Activated naive CD8-positive, alpha-beta T cell treated with anti-CD3 and anti-CD28 coated beads, Interleukin-2, amount 50 U/mL, for 24 hours (primary cell): ENCODE measurements around the gene OPN1MW2.
"Not testable (repeated sequence)": the region's sequence is repeated elsewhere in the genome, so short reads cannot be mapped to it uniquely, and the experiment has no call there.

Experiments used
- ATAC-seq: fragments of 150-1000 bp; cut with Tn5 transposase; one replicate; pipeline ENCODE4 v1.10.0; 2021
- DNase-seq: peaks from one replicate; pipeline ENCODE4 v3.0.0; 2021
- H3K27ac Mint-ChIP-seq: one replicate; pipeline ENCODE4 v1.8.0; 2021; ENCODE audit warnings: mild to moderate bottlenecking, mixed read lengths
- H3K27me3 Mint-ChIP-seq: one replicate; pipeline ENCODE4 v1.8.0; 2021; ENCODE audit warnings: mixed read lengths
- H3K36me3 Mint-ChIP-seq: one replicate; pipeline ENCODE4 v1.8.0; 2021; ENCODE audit warnings: low read depth, mixed read lengths
- H3K4me1 Mint-ChIP-seq: one replicate; pipeline ENCODE4 v1.8.0; 2021; ENCODE audit warnings: mixed read lengths
- H3K4me3 Mint-ChIP-seq: one replicate; pipeline ENCODE4 v1.8.0; 2021; ENCODE audit warnings: mild to moderate bottlenecking, moderate library complexity, mixed read lengths
- H3K9me3 Mint-ChIP-seq: one replicate; pipeline ENCODE4 v1.8.0; 2021; ENCODE audit warnings: mixed read lengths

Gene OPN1MW2

DNA sequence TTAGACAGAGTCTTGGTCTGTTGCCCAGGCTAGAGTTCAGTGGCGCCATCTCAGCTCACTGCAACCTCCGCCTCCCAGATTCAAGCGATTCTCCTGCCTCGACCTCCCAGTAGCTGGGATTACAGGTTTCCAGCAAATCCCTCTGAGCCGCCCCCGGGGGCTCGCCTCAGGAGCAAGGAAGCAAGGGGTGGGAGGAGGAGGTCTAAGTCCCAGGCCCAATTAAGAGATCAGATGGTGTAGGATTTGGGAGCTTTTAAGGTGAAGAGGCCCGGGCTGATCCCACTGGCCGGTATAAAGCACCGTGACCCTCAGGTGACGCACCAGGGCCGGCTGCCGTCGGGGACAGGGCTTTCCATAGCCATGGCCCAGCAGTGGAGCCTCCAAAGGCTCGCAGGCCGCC, at the start of gene OPN1MW2:
Gene OPN1MW2 (plus strand): TSS at position 301 of the 400 bp plus-strand sequence. CDS start 60 bp downstream, at position 361.
- H3K4me1 Mint-ChIP-seq, ATAC-seq, H3K9me3 Mint-ChIP-seq, H3K27ac Mint-ChIP-seq, DNase-seq, H3K36me3 Mint-ChIP-seq, H3K4me3 Mint-ChIP-seq, H3K27me3 Mint-ChIP-seq: not testable (repeated sequence)

DNA sequence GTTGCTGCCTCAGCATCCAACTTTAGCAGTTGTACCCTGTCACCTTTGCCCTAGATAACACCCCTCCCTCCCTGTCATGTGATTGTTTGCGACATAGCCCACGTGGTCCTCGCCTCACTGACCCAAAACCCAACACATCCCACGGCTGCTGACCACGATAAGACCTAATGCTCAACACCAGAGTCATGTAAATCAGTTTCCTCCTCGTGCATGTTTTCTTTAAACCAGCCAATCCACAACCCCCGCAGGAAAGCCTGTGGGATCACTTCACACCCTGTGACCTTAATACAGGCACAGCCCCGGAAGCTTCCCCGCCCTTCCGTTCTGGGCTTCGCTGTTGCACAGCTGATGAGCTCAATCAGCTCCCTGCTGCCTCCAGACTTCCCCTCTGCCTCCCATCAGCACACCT, 47.0 kb upstream of the OPN1MW2 start:
- not testable (repeated sequence) for H3K27me3 Mint-ChIP-seq, H3K9me3 Mint-ChIP-seq, DNase-seq, H3K4me1 Mint-ChIP-seq, H3K36me3 Mint-ChIP-seq, H3K27ac Mint-ChIP-seq, H3K4me3 Mint-ChIP-seq
- ATAC-seq: peak; percentile 99

DNA sequence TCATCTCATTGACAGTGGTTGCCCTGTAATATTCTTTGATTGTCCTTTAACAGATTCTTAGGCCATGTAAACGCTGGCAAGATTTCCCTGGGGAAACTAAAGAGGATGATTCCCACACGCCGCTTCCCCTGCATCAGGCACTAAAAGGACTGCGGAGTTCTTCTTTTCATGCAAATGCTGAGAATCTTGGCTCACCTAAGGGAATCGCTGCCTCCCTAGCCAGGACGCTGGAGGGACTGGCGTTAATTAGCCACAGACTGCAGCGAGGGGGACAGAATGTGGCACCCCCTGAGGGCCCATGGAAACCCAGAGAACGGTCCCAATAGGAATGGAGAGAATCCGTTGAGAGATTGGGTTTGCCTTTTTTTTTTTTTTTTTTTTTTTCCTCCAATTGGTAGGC, 45.2 kb upstream of the OPN1MW2 start:
- H3K9me3 Mint-ChIP-seq, H3K27ac Mint-ChIP-seq, H3K36me3 Mint-ChIP-seq, ATAC-seq, H3K4me1 Mint-ChIP-seq, DNase-seq, H3K4me3 Mint-ChIP-seq, H3K27me3 Mint-ChIP-seq: not testable (repeated sequence)

GRCh38 chrX:154182296-154182695, 37.3 kb upstream of the OPN1MW2 start, which contains the start of gene OPN1MW:
TSS of gene OPN1MW (plus strand) at chrX:154182596. CDS start at chrX:154182678, 82 bp downstream.
- not testable (repeated sequence) for H3K27me3 Mint-ChIP-seq, H3K4me3 Mint-ChIP-seq, DNase-seq, H3K9me3 Mint-ChIP-seq, H3K27ac Mint-ChIP-seq, ATAC-seq, H3K36me3 Mint-ChIP-seq, H3K4me1 Mint-ChIP-seq

- H3K36me3 Mint-ChIP-seq, H3K27ac Mint-ChIP-seq, H3K4me3 Mint-ChIP-seq, ATAC-seq, H3K4me1 Mint-ChIP-seq, DNase-seq, H3K27me3 Mint-ChIP-seq, H3K9me3 Mint-ChIP-seq: not testable (repeated sequence)
Observed at GRCh38 chrX:154183794-154184193, 35.8 kb upstream of the OPN1MW2 start.

GRCh38 chrX:154192846-154193245, 26.7 kb upstream of the OPN1MW2 start:
- H3K4me3 Mint-ChIP-seq, H3K9me3 Mint-ChIP-seq, DNase-seq, H3K36me3 Mint-ChIP-seq, H3K4me1 Mint-ChIP-seq, H3K27ac Mint-ChIP-seq, H3K27me3 Mint-ChIP-seq, ATAC-seq: not testable (repeated sequence)

DNA sequence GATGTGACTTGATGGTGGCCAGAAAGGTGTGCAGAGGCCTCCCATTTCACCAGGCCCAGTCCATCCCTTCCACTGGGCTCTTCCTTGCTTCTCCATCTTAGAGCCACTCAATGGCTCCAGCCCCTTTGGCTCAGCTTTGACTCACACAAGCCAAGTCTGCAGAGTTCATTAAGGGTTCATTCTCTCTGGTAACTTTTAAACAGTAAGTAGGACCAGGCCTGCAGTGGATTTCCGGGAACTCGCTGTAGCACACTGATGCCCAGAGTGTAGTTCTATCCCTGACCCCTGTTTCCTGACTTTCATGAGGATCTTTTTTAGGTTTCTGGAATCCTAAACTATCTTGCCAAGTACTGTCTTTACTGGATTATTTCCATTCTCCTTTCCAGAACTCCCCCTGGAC, 25.2 kb upstream of the OPN1MW2 start:
- not testable (repeated sequence) for H3K4me3 Mint-ChIP-seq, H3K27ac Mint-ChIP-seq, H3K27me3 Mint-ChIP-seq, H3K36me3 Mint-ChIP-seq, ATAC-seq, H3K9me3 Mint-ChIP-seq, H3K4me1 Mint-ChIP-seq, DNase-seq

- H3K27ac Mint-ChIP-seq, H3K27me3 Mint-ChIP-seq, DNase-seq, H3K36me3 Mint-ChIP-seq, H3K9me3 Mint-ChIP-seq, H3K4me1 Mint-ChIP-seq, H3K4me3 Mint-ChIP-seq, ATAC-seq: not testable (repeated sequence)
Observed at GRCh38 chrX:154196466-154196865, 23.1 kb upstream of the OPN1MW2 start.

GRCh38 chrX:154209670-154210418, 9.7 kb upstream of the OPN1MW2 start:
- ATAC-seq: peak; percentile 99
- H3K4me1 Mint-ChIP-seq, H3K4me3 Mint-ChIP-seq, H3K9me3 Mint-ChIP-seq, H3K27ac Mint-ChIP-seq, H3K27me3 Mint-ChIP-seq, H3K36me3 Mint-ChIP-seq, DNase-seq: not testable (repeated sequence)

DNA sequence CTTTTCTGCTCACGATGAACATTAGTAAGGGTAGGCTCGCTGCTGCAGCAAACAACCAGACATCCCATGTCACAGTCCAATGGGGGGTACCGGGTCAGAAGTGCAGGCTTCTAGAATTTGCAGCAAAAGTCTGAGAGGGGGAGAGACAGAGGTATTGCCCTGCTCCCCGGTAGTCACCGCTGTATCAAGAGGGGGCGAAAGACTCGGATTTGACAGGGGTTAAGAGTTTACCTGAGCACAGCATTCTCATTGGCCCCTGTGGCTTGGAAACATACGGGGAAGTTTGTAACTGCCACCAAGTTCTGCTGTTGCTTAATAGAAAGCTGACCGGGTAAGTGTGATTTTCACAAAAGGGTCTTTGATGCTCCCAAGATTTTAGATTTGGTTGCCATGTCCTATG, 8.5 kb upstream of the OPN1MW2 start:
- H3K27me3 Mint-ChIP-seq, H3K27ac Mint-ChIP-seq, H3K9me3 Mint-ChIP-seq, DNase-seq, H3K4me3 Mint-ChIP-seq, H3K4me1 Mint-ChIP-seq, ATAC-seq, H3K36me3 Mint-ChIP-seq: not testable (repeated sequence)

- not testable (repeated sequence) for H3K27me3 Mint-ChIP-seq, ATAC-seq, H3K36me3 Mint-ChIP-seq, DNase-seq, H3K4me1 Mint-ChIP-seq, H3K27ac Mint-ChIP-seq, H3K4me3 Mint-ChIP-seq, H3K9me3 Mint-ChIP-seq
Observed at GRCh38 chrX:154211499-154211898, 8.1 kb upstream of the OPN1MW2 start.

DNA sequence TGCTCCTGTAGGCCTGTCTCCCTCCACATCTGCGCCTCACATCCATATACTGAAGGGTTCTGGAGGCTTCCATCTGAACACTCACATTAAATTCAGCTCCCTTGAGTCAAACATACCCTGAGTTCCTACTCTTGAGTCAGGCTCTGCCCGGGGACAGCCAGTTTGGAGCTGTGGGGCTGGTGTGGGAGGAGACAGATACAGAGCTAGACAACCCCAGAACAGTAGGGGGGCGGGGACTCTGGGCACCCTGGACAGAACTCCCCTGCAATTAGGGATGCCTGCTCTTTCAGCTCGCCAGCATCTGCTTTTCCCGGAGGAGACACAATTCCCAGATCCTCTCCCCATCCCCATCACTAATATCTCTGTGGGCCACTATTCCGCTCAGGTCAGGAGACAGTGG, 5.7 kb downstream of the OPN1MW2 start:
- H3K27ac Mint-ChIP-seq, ATAC-seq, H3K9me3 Mint-ChIP-seq, H3K4me3 Mint-ChIP-seq, H3K27me3 Mint-ChIP-seq, H3K36me3 Mint-ChIP-seq, H3K4me1 Mint-ChIP-seq, DNase-seq: not testable (repeated sequence)

GRCh38 chrX:154226706-154227105, 7.2 kb downstream of the OPN1MW2 start:
- not testable (repeated sequence) for H3K9me3 Mint-ChIP-seq, DNase-seq, ATAC-seq, H3K4me3 Mint-ChIP-seq, H3K27me3 Mint-ChIP-seq, H3K36me3 Mint-ChIP-seq, H3K27ac Mint-ChIP-seq, H3K4me1 Mint-ChIP-seq

GRCh38 chrX:154231443-154231842, 11.9 kb downstream of the OPN1MW2 start:
- H3K4me1 Mint-ChIP-seq, H3K9me3 Mint-ChIP-seq, H3K4me3 Mint-ChIP-seq, DNase-seq, H3K27me3 Mint-ChIP-seq, H3K27ac Mint-ChIP-seq, ATAC-seq, H3K36me3 Mint-ChIP-seq: not testable (repeated sequence)

- not testable (repeated sequence) for H3K27ac Mint-ChIP-seq, H3K9me3 Mint-ChIP-seq, H3K36me3 Mint-ChIP-seq, ATAC-seq, DNase-seq, H3K4me1 Mint-ChIP-seq, H3K4me3 Mint-ChIP-seq, H3K27me3 Mint-ChIP-seq
Observed at GRCh38 chrX:154233620-154234019, 14.1 kb downstream of the OPN1MW2 start.
